Vagina (tissue), 2 donors: ENCODE results near the gene SMDT1. TPM values are rescaled to one million over a fixed set of nuclear protein-coding genes. Genes with fewer than 3 reads are reported as not detected.
"Not testable (repeated sequence)": the region's sequence is repeated elsewhere in the genome, so short reads cannot be mapped to it uniquely, and the experiment has no call there.

Experiments used
- DNase-seq, 2 donors: peaks; one replicate each; pipeline ENCODE4 v3.0.0-alpha.2; 2017; ENCODE audit errors: extremely low spot score in 2 of 2
- H3K27ac ChIP-seq: fragments of 200-600 bp; sonication (generic); one replicate; pipeline ENCODE4 v1.5.1; 2019
- H3K27me3 ChIP-seq: fragments of 200-600 bp; sonication (generic); one replicate; pipeline ENCODE4 v1.5.1; 2019
- H3K36me3 ChIP-seq, 2 donors: fragments of 200-600 bp; sonication (generic); one replicate each; pipeline ENCODE4 v1.5.1; 2017 to 2019
- H3K4me1 ChIP-seq: fragments of 200-600 bp; sonication (generic); one replicate; pipeline ENCODE4 v1.5.1; 2019
- H3K4me3 ChIP-seq, 2 donors: fragments of 200-600 bp; sonication (generic); 1 replicate in 1 of 2; 2 replicates in 1 of 2; pipeline ENCODE4 v1.5.1; 2016 to 2019
- H3K9me3 ChIP-seq: fragments of 200-600 bp; sonication (generic); one replicate; pipeline ENCODE4 v1.5.1; 2019
- POLR2A ChIP-seq, 2 donors: fragments of 450-650 bp; IDR thresholded peaks; one replicate each; pipeline ENCODE4 v1.6.1; 2017; ENCODE audit warnings: antibody characterized with exemption in 2 of 2, mild to moderate bottlenecking in 2 of 2, moderate library complexity in 2 of 2
- POLR2AphosphoS5 ChIP-seq, 2 donors: sonication (generic); formaldehyde crosslinking; IDR thresholded peaks; one replicate each; pipeline ENCODE4 v1.9.0; 2017; ENCODE audit warnings: antibody characterized with exemption in 2 of 2, mild to moderate bottlenecking in 2 of 2, low read depth in 1 of 2; ENCODE audit not compliant: insufficient read depth in 1 of 2
- intact Hi-C: fragments of 100-400 bp; cut with DNase I; formaldehyde crosslinking; loops from one replicate; pipeline ENCODE4 v1.15.1; 2023
- total RNA-seq: library from RNA; depleted of rRNA; stranded (reverse); fragments of >200 nt; gene quantifications from one replicate; pipeline ENCODE4 v1.2.3, GENCODE V29; 2016
- TF ChIP-seq, protein P1 (sequence below), 3 experiments: fragments of 450-650 bp in 2 of 3; fragments of 200-600 bp in 1 of 3; sonication (generic) in 1 of 3; IDR thresholded peaks; one replicate each; pipeline ENCODE4 v1.5.1; 2017 to 2019; ENCODE audit warnings: antibody characterized with exemption in 3 of 3, mild to moderate bottlenecking in 2 of 3, moderate library complexity in 2 of 3

The SMDT1 gene
- total RNA-seq, 1 donor from 2014 or later: 40.3 TPM

DNA sequence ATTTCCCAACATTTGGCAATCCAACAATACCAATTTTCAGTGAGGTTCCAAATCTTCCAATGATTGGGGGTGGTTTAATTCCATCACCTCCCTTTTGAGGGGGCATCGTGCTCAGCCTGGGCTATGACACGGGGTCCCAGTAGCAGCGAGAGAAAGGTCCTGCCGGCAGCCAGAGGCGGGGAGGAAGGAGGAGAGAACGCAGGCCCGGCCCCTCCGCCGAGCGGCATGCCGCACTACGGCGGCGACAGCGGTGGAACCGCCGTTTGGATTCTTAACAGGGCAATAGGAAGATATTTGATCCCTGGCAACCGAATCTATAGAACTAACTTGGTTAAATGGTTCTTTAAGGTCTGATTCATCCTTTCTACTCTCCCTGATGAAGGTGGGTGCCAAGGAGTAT lies 29.3 kb downstream of the SMDT1 start:
- DNase-seq: no peak
- H3K27me3 ChIP-seq: no peaks in the 10 kb centered on the region
- H3K4me1 ChIP-seq: no peaks in the 10 kb centered on the region
- no peak overlapping the region for H3K4me3 ChIP-seq
- TF ChIP-seq POLR2A (IDR thresholded peaks at IDR 0.05) (no peak), POLR2AphosphoS5 (IDR thresholded peaks at IDR 0.05; ENCODE audit: insufficient read depth in 1 of 2, low read depth in 1 of 2) (no peak)
- TF ChIP-seq, protein P1, sequence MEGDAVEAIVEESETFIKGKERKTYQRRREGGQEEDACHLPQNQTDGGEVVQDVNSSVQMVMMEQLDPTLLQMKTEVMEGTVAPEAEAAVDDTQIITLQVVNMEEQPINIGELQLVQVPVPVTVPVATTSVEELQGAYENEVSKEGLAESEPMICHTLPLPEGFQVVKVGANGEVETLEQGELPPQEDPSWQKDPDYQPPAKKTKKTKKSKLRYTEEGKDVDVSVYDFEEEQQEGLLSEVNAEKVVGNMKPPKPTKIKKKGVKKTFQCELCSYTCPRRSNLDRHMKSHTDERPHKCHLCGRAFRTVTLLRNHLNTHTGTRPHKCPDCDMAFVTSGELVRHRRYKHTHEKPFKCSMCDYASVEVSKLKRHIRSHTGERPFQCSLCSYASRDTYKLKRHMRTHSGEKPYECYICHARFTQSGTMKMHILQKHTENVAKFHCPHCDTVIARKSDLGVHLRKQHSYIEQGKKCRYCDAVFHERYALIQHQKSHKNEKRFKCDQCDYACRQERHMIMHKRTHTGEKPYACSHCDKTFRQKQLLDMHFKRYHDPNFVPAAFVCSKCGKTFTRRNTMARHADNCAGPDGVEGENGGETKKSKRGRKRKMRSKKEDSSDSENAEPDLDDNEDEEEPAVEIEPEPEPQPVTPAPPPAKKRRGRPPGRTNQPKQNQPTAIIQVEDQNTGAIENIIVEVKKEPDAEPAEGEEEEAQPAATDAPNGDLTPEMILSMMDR (IDR thresholded peaks at IDR 0.05): no peak
- peaks cover 5% of the 10 kb centered on the region for H3K9me3 ChIP-seq
- no peaks in the 10 kb centered on the region for H3K36me3 ChIP-seq
- H3K27ac ChIP-seq: no peak overlapping the region
- intact Hi-C loops: no loop called here

DNA sequence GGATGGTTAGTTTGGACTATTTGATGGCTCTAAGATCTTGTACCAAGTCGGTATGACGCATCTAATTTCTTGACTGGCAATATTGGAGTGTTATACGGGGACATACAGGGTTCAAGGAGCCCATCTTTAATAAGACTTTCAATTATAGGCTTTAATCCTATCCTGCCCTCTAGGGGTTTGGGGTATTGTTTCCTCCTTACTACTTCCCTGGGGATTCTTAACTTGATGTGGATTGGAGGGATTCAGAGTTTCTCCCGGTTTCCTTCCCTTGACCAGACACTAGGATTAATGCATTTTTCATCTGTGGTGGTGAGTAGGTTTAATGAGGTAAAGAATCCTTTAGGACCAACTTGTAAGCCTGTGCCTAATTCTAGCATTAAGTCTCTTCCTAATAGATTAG lies 32.3 kb downstream of the SMDT1 start:
- H3K9me3 ChIP-seq: peaks cover 11% of the 10 kb centered on the region
- no peaks in the 10 kb centered on the region for H3K36me3 ChIP-seq
- H3K4me3 ChIP-seq: no peak overlapping the region
- no peak overlapping the region for H3K27ac ChIP-seq
- no peaks in the 10 kb centered on the region for H3K4me1 ChIP-seq
- TF ChIP-seq POLR2A (IDR thresholded peaks at IDR 0.05) (no peak), POLR2AphosphoS5 (IDR thresholded peaks at IDR 0.05; ENCODE audit: insufficient read depth in 1 of 2, low read depth in 1 of 2) (no peak)
- TF ChIP-seq, protein P1 (IDR thresholded peaks at IDR 0.05): no peak
- DNase-seq: no peak
- no peaks in the 10 kb centered on the region for H3K27me3 ChIP-seq
- intact Hi-C loops: no loop called here

DNA sequence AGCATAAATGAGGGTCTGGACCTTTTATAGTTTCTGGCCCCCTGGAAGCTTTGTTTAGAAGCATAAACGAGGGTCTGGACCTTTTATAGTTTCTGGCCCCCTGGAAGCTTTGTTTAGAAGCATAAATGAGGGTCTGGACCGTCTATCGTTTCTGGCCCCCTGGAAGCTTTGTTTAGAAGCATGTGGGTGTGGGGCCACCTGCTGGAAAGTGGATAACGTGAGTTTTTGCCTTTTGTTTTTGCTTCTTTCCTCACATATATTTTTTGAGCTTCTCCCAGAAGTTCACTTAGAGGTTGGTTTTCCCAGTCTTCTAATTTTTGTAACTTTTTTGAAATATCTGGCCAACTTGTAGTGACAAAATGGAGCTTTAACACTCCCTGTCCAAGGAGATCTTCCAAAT lies 33.3 kb downstream of the SMDT1 start:
- H3K27ac ChIP-seq, H3K4me1 ChIP-seq, DNase-seq, H3K4me3 ChIP-seq, intact Hi-C loops, H3K36me3 ChIP-seq, H3K27me3 ChIP-seq: not testable (repeated sequence)
- H3K9me3 ChIP-seq: peaks cover 11% of the 10 kb centered on the region

DNA sequence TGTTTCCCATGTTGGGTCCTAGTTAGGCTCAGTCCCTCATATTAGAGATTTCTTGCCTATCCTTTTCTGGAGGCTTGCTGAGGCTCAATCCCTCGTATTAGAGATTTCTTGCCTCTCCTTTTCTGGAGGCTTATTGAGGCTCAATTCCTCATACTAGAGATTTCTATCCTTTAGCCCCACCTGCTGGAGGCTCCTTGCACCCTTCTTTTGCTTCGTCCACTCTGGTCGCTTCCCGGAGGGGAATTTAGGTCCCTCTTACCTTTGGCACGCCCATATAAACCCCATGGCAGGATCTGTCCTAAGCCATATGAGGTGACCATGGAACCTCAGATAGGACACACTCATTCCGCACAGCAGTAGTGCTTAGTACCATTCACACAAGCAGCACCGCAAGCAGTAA lies 35.2 kb downstream of the SMDT1 start:
- peaks cover 11% of the 10 kb centered on the region for H3K9me3 ChIP-seq
- no peaks in the 10 kb centered on the region for H3K27me3 ChIP-seq
- no peaks in the 10 kb centered on the region for H3K36me3 ChIP-seq
- TF ChIP-seq, protein P1 (IDR thresholded peaks at IDR 0.05): no peak
- TF ChIP-seq POLR2AphosphoS5 (IDR thresholded peaks at IDR 0.05; ENCODE audit: insufficient read depth in 1 of 2, low read depth in 1 of 2) (no peak), POLR2A (IDR thresholded peaks at IDR 0.05) (no peak)
- no peaks in the 10 kb centered on the region for H3K4me1 ChIP-seq
- intact Hi-C loops: no loop called here
- no peak overlapping the region for H3K4me3 ChIP-seq
- no peak overlapping the region for H3K27ac ChIP-seq
- DNase-seq: no peak

DNA sequence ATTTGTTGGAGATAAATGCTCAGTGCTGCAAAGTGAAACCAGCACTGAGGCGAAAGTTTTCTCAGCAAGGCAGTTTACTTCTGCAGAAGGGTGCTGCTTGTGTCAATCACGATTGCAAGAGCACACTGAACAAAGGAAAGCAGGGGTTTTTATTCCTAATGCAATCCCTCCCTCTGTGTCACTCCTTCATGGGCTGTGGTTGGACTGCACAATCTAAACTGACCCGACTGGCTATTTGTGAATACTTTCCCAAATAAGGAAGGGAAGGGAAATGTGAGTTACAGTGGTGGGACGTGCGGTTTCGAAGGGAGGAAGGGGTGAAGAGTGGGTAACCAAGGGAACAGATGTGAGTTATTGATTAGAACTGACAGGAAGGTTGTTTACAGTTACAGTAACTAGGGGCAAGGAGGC lies 35.9 kb downstream of the SMDT1 start:
- DNase-seq, H3K27me3 ChIP-seq, H3K27ac ChIP-seq, intact Hi-C loops, H3K36me3 ChIP-seq, H3K4me1 ChIP-seq, H3K4me3 ChIP-seq: not testable (repeated sequence)
- H3K9me3 ChIP-seq: peaks cover 11% of the 10 kb centered on the region

DNA sequence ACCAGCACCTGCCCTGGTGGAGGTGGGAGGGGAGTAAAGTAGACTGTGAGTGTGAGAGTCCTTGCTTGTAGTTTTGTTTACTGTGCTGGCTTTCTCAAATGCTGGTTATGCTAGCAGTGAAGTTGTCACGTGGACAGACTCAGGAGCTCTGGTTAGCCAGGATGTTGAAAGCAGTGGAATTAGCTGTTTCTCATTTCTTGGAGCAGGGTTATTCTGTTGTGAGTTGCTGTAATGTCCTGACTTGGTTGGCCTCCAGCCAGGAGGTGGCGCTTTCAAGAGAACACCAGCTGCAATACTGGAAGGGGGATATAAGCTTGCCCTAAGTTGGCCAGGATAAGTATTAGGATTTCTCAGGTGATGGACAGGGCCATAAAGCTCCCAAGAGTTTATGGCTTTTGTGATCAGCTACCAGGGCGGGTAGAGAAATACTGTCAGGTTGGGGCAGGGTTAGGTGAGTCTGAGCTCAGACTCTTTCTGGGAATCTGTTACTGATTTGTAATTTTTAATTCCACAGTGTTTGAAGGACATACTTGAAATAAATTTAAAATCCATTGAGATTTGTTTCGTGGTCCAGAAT lies 37.4 kb downstream of the SMDT1 start:
- TF ChIP-seq POLR2A (IDR thresholded peaks at IDR 0.05): no peak
- TF ChIP-seq, protein P1 (IDR thresholded peaks at IDR 0.05): no peak
- TF ChIP-seq POLR2AphosphoS5 (IDR thresholded peaks at IDR 0.05; ENCODE audit: insufficient read depth in 1 of 2, low read depth in 1 of 2): no peak
- Histone ChIP-seq H3K27me3 (no peaks in the 10 kb centered on the region), H3K9me3 (peaks cover 11% of the 10 kb centered on the region), H3K36me3 (no peaks in the 10 kb centered on the region), H3K4me1 (no peaks in the 10 kb centered on the region), H3K4me3 (no peak overlapping the region), H3K27ac (no peak overlapping the region)
- intact Hi-C loops: no loop called here
- no peak for DNase-seq

DNA sequence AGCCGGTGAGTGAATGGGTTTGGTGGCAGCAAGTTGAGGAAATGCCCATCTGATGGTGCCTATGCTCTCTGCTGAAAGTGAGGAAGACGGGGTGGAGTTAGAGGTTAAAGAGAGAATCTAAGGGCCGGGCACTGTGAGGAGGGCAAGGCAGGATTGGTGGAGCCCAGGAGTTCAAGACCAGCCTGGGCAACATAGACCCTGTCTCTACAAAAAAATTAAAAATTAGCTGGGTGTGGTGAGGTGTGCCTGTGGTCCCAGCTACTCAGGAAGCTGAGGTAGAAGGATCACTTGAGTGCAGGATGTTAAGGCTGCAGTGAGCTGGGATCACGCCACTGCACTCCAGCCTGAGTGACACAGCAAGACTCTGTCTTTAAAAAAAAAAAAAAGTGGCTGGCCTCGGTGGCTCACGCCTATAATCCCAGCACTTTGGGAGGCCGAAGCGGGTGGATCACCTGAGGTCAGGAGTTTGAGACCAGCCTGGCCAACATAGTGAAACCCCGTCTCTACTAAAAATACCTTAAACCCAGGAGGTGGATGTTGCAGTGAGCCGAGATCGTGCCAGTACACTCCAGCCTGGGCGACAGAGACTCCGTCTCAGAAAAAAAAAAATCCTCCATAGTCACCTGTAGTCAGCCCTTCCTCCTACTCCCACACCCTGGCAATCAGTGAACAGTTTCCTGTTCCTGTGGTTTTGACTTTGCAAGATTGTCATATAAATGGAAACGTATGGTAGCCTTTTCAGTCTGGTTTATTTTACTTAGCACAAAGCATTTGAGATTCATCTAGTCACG lies 40.9 kb downstream of the SMDT1 start:
- H3K9me3 ChIP-seq, H3K27me3 ChIP-seq, intact Hi-C loops, H3K4me3 ChIP-seq, DNase-seq, H3K4me1 ChIP-seq, H3K27ac ChIP-seq, H3K36me3 ChIP-seq: not testable (repeated sequence)

DNA sequence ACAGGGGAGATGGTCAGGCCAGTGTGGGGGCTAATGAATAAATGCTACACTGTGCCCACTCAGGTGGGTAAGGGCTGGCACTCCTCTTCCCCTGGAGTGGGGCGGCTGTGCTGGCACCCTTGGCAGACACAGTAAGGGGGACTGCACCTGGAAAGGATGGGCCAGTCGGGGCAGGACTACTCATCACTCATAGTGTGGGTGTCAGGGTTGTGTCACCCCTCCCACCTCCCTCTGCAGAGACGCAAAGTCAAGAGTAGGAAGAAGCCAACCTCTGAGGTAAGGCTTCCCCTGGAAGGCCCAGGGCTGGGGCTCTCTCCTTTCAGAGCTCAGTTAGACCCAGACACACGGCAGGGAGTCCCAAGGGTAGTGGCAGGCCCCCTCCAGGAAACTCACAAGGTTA lies 44.0 kb downstream of the SMDT1 start:
- H3K4me3 ChIP-seq, H3K36me3 ChIP-seq, H3K9me3 ChIP-seq, H3K27ac ChIP-seq, DNase-seq, H3K4me1 ChIP-seq, H3K27me3 ChIP-seq, intact Hi-C loops: not testable (repeated sequence)
